AG04450 (cell line): ENCODE data around the gene RCC2. TPM values are rescaled to one million over a fixed set of nuclear protein-coding genes. Genes with fewer than 3 reads are reported as not detected.

Source experiments
- CTCF ChIA-PET: fragments of 300-600, 350-600 bp; formaldehyde crosslinking; extraction: SDS; loops from one replicate; lab custom pipeline; 2022; ENCODE audit warnings: antibody characterized with exemption, inconsistent platforms; lab: Charles Lee
- POLR2A ChIA-PET: fragments of 350-600 bp; formaldehyde crosslinking; extraction: SDS; loops from one replicate; lab custom pipeline; 2021; ENCODE audit warnings: antibody characterized with exemption, inconsistent platforms; lab: Yijun Ruan, JAX
- DNase-seq: peaks from one replicate; pipeline ENCODE4 v3.0.0-alpha.2; 2011; ENCODE audit warnings: low read depth, low spot score
- H3K27ac ChIP-seq: one replicate; pipeline ENCODE4 v1.5.1; 2012; ENCODE audit warnings: low read depth, low read length, control low read depth
- H3K27me3 ChIP-seq: one replicate; pipeline ENCODE4 v1.6.0; 2012; ENCODE audit warnings: low read length; ENCODE audit not compliant: control insufficient read depth, insufficient read depth
- H3K4me3 ChIP-seq: 2 replicates; pipeline ENCODE4 v1.5.1; 2011; ENCODE audit warnings: mild to moderate bottlenecking, low read depth, low read length, control low read depth
- H3K9me3 ChIP-seq: 2 replicates; pipeline ENCODE4 v1.5.1; 2012; ENCODE audit warnings: low read length; ENCODE audit not compliant: control insufficient read depth, insufficient read depth
- polyA plus RNA-seq: library from polyadenylated mRNA; depleted of rRNA; stranded (reverse); fragments of >200 nt; gene quantifications from 2 replicates; pipeline ENCODE4 v1.2.3, GENCODE V29; 2011
- TF ChIP-seq, protein P1 (sequence below): IDR thresholded peaks from 2 replicates; pipeline ENCODE4 v1.5.1; 2011; ENCODE audit warnings: low read depth, low read length, control low read depth, inconsistent platforms

RCC2 gene
- polyA plus RNA-seq, 1 experiment: 43.3 TPM

- DNase-seq: no peak
- CTCF ChIA-PET: interaction anchor here (0.6 kb wide), 1 partner anchor 10 kb away, joined by 4 read pairs; no protein-coding TSS in a partner anchor
- POLR2A ChIA-PET: no interaction called here
Observed at GRCh38 chr1:17429183-17429582, 10.3 kb downstream of the RCC2 start.

GRCh38 chr1:17427696-17428660, 11.5 kb downstream of the RCC2 start:
- Histone ChIP-seq H3K4me3 (no peak overlapping the region), H3K27me3 (no peaks in the 10 kb centered on the region), H3K9me3 (no peaks in the 10 kb centered on the region), H3K27ac (no peak overlapping the region)
- ChIA-PET POLR2A (no interaction called here), CTCF (no interaction called here)
- TF ChIP-seq, protein P1, sequence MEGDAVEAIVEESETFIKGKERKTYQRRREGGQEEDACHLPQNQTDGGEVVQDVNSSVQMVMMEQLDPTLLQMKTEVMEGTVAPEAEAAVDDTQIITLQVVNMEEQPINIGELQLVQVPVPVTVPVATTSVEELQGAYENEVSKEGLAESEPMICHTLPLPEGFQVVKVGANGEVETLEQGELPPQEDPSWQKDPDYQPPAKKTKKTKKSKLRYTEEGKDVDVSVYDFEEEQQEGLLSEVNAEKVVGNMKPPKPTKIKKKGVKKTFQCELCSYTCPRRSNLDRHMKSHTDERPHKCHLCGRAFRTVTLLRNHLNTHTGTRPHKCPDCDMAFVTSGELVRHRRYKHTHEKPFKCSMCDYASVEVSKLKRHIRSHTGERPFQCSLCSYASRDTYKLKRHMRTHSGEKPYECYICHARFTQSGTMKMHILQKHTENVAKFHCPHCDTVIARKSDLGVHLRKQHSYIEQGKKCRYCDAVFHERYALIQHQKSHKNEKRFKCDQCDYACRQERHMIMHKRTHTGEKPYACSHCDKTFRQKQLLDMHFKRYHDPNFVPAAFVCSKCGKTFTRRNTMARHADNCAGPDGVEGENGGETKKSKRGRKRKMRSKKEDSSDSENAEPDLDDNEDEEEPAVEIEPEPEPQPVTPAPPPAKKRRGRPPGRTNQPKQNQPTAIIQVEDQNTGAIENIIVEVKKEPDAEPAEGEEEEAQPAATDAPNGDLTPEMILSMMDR: no peak
- no peak for DNase-seq

More at GRCh38 chr1:17429183-17429582, 10.3 kb downstream of the RCC2 start:
- Histone ChIP-seq H3K4me3 (no peak overlapping the region), H3K27ac (no peak overlapping the region), H3K9me3 (no peaks in the 10 kb centered on the region; the same call in 1 of the 2 replicates), H3K27me3 (no peaks in the 10 kb centered on the region)
- TF ChIP-seq, protein P1: no peak

GRCh38 chr1:17425806-17426600, 13.5 kb downstream of the RCC2 start:
- TF ChIP-seq, protein P1: no peak
- H3K27me3 ChIP-seq: no peaks in the 10 kb centered on the region
- CTCF ChIA-PET: interaction anchor here (2.3 kb wide), 1 partner anchor 20 kb away, joined by 9 read pairs; no protein-coding TSS in a partner anchor
- no peak overlapping the region for H3K4me3 ChIP-seq
- no peak for DNase-seq
- POLR2A ChIA-PET: no interaction called here
- no peak overlapping the region for H3K27ac ChIP-seq
- H3K9me3 ChIP-seq: no peaks in the 10 kb centered on the region

GRCh38 chr1:17423781-17424245, 15.7 kb downstream of the RCC2 start:
- POLR2A ChIA-PET: interaction anchor here (0.6 to 0.9 kb wide), 2 partner anchors 14 to 255 kb away, joined by 3 to 8 read pairs; no protein-coding TSS in a partner anchor
- TF ChIP-seq, protein P1: no peak
- CTCF ChIA-PET: interaction anchor here (2.3 kb wide), 1 partner anchor 18 kb away, joined by 9 read pairs; no protein-coding TSS in a partner anchor
- H3K27me3 ChIP-seq: no peaks in the 10 kb centered on the region
- H3K9me3 ChIP-seq: no peaks in the 10 kb centered on the region
- no peak for DNase-seq
- H3K27ac ChIP-seq: peak overlapping the region; percentile 52
- H3K4me3 ChIP-seq: no peak overlapping the region
